ENCODE results near the gene SLC9A8.
A peak's percentile ranks its signal among the peaks of the same experiment; 100 is the strongest.

SLC9A8 gene

DNA sequence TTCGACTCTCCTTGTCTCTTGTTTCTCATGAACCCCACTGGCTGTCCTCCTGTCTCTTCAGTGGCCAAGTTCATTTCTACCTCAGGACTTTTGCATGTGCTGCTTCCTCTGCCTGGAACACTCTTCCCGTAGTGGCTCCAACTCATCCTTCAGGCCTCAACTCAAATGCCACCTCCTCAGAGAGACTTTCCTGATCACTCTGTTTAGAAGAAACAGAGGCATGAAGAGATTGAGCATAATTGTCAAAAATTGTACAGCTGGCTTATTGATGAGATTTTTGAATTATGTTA lies 17.5 kb upstream of the SLC9A8 start:
- H3K36me3 ChIP-seq = no peaks in the 10 kb centered on the region
- H3K27me3 ChIP-seq = no peaks in the 10 kb centered on the region
- H3K9me3 ChIP-seq = no peaks in the 10 kb centered on the region
- TF ChIP-seq, protein P1, sequence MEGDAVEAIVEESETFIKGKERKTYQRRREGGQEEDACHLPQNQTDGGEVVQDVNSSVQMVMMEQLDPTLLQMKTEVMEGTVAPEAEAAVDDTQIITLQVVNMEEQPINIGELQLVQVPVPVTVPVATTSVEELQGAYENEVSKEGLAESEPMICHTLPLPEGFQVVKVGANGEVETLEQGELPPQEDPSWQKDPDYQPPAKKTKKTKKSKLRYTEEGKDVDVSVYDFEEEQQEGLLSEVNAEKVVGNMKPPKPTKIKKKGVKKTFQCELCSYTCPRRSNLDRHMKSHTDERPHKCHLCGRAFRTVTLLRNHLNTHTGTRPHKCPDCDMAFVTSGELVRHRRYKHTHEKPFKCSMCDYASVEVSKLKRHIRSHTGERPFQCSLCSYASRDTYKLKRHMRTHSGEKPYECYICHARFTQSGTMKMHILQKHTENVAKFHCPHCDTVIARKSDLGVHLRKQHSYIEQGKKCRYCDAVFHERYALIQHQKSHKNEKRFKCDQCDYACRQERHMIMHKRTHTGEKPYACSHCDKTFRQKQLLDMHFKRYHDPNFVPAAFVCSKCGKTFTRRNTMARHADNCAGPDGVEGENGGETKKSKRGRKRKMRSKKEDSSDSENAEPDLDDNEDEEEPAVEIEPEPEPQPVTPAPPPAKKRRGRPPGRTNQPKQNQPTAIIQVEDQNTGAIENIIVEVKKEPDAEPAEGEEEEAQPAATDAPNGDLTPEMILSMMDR (IDR thresholded peaks at IDR 0.05) = no peak
- peak overlapping the region in 1 of 2 experiments; percentile 10 for H3K4me3 ChIP-seq (ENCODE audit: low read depth in 1 of 2, low read length in 1 of 2)
- H3K27ac ChIP-seq = peak overlapping the region; percentile 78
- peaks cover 52% of the 10 kb centered on the region in 2 experiments for H3K4me1 ChIP-seq (ENCODE audit: control insufficient read depth in 1 of 2, insufficient read depth in 1 of 2, low read depth in 1 of 2, low read length in 1 of 2)

DNA sequence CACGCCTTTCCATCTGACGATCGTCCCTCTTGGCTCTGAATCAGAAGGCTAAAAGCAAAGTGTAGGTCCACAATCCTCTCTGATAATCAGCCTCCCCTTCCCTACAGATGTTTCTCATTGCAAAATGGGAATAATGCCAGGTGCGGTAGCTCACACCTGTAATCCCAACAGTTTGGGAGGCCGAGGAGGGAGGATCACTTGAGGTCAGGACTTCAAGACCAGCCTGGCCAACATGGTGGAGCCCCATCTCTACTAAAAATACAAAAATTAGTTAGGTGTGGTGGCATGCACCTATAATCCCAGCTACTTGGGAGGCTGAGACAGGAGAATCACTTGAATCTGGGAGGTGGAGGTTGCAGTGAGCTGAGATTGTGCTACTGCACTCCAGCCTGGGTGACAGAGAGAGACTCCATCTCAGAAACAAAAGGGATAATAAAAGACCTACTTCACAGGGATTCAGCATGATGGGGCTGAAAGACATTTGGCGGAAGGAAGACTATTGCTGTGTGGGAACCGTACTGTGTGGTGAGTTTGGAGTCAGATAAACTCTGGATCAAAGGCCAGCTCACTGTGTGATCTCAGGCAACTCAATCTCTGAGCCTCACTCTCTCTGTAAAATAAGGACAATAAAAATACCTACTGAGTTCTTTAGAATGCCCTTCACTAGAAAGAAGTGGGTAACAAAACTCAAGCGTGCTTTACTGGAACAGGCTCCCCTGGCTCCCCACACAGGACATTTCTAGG lies 15.9 kb upstream of the SLC9A8 start:
- Histone ChIP-seq H3K36me3 (no peaks in the 10 kb centered on the region), H3K27me3 (no peaks in the 10 kb centered on the region), H3K4me3 (ENCODE audit: low read depth in 1 of 2, low read length in 1 of 2) (no peak overlapping the region), H3K9me3 (no peaks in the 10 kb centered on the region), H3K4me1 (ENCODE audit: control insufficient read depth in 1 of 2, insufficient read depth in 1 of 2, low read depth in 1 of 2, low read length in 1 of 2) (peaks cover 62 to 64% of the 10 kb centered on the region in 2 experiments), H3K27ac (no peak overlapping the region)
- TF ChIP-seq, protein P1 (IDR thresholded peaks at IDR 0.05) = no peak

DNA sequence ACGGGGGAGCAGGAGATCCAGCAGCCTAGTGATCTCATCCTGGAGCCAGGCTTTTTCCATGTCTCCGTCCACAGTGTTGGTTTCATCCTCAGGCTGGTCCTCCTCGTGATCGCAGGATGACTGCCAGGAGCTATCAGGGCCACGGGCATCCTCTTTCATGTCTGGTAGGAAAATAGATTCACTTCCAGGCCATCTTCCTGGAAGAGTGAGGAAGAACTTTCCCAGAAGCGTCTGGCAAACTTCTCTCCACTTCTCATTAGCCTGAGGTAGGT lies 15.3 kb upstream of the SLC9A8 start:
- Histone ChIP-seq H3K27me3 (no peaks in the 10 kb centered on the region), H3K4me3 (ENCODE audit: low read depth in 1 of 2, low read length in 1 of 2) (no peak overlapping the region), H3K9me3 (no peaks in the 10 kb centered on the region), H3K27ac (no peak overlapping the region), H3K4me1 (ENCODE audit: control insufficient read depth in 1 of 2, insufficient read depth in 1 of 2, low read depth in 1 of 2, low read length in 1 of 2) (peaks cover 67 to 69% of the 10 kb centered on the region in 2 experiments), H3K36me3 (no peaks in the 10 kb centered on the region)
- TF ChIP-seq, protein P1 (IDR thresholded peaks at IDR 0.05) = no peak

DNA sequence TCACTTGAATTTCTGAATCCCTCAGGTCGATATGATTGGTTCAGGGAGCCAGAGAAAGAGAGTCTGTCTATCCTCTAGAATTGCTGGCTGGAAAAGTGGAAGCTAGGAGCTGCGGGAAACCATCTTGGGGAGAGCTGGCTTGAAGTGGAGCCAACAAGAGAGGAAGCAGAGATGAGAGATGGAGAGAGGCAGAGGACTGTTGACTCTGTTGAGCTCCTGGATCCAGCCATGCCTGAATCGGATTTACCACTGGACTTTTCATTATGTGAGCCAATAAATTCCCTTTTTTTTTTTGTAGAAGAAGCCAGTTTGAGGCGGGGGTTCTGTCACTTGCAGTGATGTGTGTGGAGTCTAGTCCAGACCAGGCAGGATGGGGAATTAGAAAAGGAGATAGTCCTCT lies 13.9 kb upstream of the SLC9A8 start:
- no peak overlapping the region for H3K4me3 ChIP-seq (ENCODE audit: low read depth in 1 of 2, low read length in 1 of 2)
- H3K27ac ChIP-seq = peak overlapping the region; percentile 32
- H3K36me3 ChIP-seq = no peaks in the 10 kb centered on the region
- no peaks in the 10 kb centered on the region for H3K27me3 ChIP-seq
- H3K9me3 ChIP-seq = no peaks in the 10 kb centered on the region
- TF ChIP-seq, protein P1 (IDR thresholded peaks at IDR 0.05) = no peak
- H3K4me1 ChIP-seq (ENCODE audit: control insufficient read depth in 1 of 2, insufficient read depth in 1 of 2, low read depth in 1 of 2, low read length in 1 of 2) = peaks cover 66% of the 10 kb centered on the region in 2 experiments

DNA sequence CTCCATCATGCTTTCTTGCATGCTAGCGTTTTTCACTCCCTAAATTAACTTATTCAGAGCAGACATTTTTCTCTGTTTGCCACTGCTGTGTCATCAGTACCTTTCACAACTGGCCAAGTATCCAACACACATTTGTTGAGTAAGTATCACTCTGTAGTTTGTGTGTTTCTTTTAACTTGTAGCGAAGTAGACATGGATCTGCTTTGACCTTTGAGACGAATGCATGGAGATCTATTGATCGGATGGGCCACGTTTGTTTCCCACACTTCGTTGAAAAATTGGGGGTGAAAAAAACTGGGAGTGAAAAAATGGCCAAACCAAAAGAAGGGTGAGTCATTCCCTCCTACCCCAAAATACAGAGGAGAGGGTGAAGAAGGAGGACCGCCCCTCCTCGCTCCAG lies 12.9 kb upstream of the SLC9A8 start:
- Histone ChIP-seq H3K9me3 (no peaks in the 10 kb centered on the region), H3K4me3 (ENCODE audit: low read depth in 1 of 2, low read length in 1 of 2) (peak overlapping the region; percentile 10 to 49), H3K27me3 (no peaks in the 10 kb centered on the region), H3K4me1 (ENCODE audit: control insufficient read depth in 1 of 2, insufficient read depth in 1 of 2, low read depth in 1 of 2, low read length in 1 of 2) (peaks cover 56 to 57% of the 10 kb centered on the region in 2 experiments), H3K27ac (peak overlapping the region; percentile 78), H3K36me3 (no peaks in the 10 kb centered on the region)
- TF ChIP-seq, protein P1 (IDR thresholded peaks at IDR 0.05) = no peak

DNA sequence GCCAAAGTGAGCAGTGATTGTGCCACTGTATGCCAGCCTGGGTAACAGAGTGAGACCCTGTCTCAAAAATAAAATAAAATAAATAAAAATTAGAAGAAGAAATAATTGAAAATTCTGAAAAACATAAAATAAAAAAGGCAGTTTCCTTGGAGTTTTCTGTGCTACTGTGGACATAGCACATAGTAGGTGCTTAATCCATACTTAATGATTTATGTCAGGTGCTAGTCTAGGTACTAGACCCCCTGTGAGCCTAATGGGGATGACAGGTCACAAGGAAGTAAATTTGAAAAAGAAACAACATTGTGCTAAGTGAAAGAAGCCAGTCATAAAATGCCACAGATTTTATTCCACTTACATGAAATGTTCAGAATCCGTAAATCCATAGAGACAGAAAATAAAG lies 9.2 kb upstream of the SLC9A8 start:
- Histone ChIP-seq H3K27me3 (no peaks in the 10 kb centered on the region), H3K9me3 (no peaks in the 10 kb centered on the region), H3K27ac (no peak overlapping the region), H3K4me1 (ENCODE audit: control insufficient read depth in 1 of 2, insufficient read depth in 1 of 2, low read depth in 1 of 2, low read length in 1 of 2) (peaks cover 46 to 49% of the 10 kb centered on the region in 2 experiments), H3K4me3 (ENCODE audit: low read depth in 1 of 2, low read length in 1 of 2) (no peak overlapping the region), H3K36me3 (no peaks in the 10 kb centered on the region)
- TF ChIP-seq, protein P1 (IDR thresholded peaks at IDR 0.05) = no peak
